Renal cortex interstitium (tissue), 11 donors: ENCODE results near the gene TRIB2. TPM values are rescaled to one million over a fixed set of nuclear protein-coding genes. Genes with fewer than 3 reads are reported as not detected.
A peak's percentile ranks its signal among the peaks of the same experiment; 100 is the strongest.

Experiments
- DNase-seq, 11 donors: peaks; one replicate each; pipeline ENCODE4 v3.0.0-alpha.2; 2013; ENCODE audit warnings: low read depth in 9 of 11, low spot score in 4 of 11; ENCODE audit errors: extremely low read depth in 1 of 11
- polyA plus RNA-seq, 3 donors: library from polyadenylated mRNA; unstranded; fragments of 120-200 nt; gene quantifications; one replicate each; pipeline ENCODE4 v1.2.1, GENCODE V29; 2013; ENCODE audit not compliant: insufficient read length in 3 of 3

The TRIB2 gene
- polyA plus RNA-seq, 3 donors: 175 to 234 (median 198) TPM

- no peak for DNase-seq
These were observed 47.5 kb downstream of the TRIB2 start for GRCh38 chr2:12764075-12764730.

- no peak for DNase-seq
These were observed 48.3 kb downstream of the TRIB2 start for GRCh38 chr2:12764849-12765605.

DNA sequence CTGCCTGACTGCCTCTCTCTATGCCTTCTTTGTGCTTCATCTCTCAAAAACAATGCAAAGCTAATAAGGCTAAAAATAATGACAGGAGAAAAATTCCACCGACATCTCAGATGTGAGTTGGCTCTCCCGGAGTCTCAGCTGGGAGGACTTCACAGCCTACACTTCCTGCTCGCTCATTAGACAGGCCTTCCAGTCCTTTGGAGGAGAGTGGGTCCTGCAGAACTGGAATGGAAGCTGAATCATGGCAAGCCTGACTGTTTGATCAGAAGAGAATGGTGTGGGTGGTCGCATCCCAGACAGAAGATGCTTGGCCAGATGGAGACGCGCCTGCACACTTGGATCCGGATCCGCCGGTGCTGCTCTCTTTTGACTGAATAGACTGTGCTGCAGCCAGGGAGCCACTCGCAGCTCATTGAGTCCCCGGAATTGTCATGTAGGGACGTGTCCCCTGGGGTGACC is 49.7 kb downstream of the TRIB2 start:
- no peak for DNase-seq

- no peak for DNase-seq
These were observed 50.8 kb downstream of the TRIB2 start for GRCh38 chr2:12767541-12767940.

DNA sequence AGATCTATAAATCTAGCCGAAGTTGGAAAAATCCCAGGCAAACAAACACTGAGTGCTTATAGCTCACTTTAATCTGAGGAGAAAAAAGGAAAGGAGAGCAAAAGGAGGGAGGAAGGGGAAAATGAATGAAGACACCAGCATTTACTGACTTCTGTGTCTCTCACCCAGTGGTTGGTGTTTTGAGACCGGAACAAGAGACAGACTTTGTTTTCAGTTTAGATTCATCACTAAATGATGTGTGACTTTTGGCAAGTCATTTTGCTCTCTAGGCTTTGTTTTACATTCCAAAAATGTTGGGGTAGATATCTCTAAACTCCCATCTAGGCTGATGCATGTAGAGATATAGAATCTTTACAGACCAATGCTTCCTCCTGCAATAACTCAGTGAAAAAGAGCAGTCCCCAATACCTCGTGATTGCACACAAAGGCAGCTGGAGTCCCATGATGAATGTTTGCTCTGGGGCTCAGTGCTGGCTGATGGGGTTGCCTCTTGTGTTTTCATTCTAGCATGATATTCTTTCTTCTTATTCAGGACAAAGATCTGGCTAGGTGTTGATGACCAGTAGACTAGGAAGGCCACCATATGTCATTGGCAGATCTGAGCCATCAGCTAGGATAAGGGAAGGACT is 51.4 kb downstream of the TRIB2 start:
- no peak for DNase-seq

DNA sequence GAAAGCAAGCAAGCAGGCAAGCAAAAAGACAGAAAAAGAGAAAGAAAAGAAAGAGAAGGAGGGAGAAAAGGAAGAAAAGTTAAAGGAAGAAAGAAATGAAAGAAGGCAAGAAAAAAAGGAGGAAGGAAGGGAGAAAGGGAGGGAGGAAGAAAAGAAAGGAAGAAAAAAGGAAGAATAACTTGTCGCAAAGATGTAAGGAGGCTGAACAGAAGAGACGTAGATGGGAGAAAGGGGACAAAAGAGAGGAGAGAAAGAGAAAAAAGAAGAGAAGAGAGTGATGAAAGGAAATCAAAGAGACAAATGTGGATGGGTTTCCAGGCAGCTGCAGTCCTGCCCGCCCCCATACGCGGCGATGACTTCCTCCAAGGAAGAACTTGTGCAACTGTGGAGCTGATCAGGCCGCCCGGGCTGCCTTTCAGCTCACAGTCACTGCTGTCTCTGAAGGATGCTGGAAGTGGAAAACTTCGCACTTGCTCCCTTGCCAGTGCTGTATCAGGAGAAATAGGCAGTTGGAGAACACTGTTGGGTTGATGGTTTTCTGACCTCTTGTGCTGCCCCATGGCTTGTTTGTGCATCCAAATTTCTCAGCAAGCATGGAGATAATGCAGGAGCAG is 52.9 kb downstream of the TRIB2 start:
- no peak for DNase-seq

DNA sequence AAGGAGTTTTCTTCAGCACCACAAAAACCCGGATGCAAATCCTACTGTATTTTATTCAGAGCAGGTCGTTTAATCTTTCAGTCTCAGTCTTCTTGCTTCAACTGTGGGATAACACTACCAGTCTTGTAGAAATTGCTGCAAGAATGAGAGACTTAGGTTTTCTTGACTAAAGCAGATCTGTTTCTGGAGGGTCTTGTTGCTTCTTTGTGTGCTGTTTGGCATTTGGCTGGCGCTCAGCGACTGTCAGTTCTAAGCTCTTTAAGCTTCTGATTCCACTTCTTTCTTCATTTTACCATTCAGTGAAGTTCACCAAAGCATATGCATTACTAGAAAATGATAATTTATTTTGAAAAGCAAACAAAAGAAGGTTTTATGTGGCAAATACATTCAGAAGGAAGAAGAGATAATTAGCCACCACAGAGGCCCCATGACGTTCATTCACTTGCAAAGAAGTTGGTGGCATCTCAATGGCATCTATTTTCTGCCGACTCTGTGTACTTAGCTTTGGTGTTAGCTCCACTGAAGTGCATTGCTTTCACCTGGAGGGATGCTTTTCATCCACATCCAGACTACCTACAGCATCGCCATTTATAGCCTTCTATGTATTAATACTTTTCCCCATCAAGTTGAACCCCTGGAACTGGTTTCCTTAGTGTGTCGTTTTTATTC is 53.7 kb downstream of the TRIB2 start:
- no peak for DNase-seq

DNA sequence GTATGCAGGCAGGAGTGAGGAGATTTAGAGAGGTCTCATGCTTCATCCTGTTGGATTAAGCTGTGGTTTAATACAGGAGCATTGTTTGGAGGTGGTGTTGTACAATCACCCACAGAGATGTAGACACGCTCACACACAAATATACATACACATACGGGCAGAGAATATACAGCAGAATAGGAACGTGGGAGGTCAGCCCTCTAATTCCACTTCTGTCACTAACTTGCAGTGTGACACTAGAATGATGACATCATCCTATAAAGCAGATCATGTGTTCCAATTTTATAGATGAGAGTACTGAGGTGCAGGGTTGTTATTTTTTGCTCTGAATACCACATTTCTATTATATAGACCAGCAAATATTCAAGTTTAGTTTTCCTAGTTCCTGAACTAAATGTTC is 54.4 kb downstream of the TRIB2 start:
- no peak for DNase-seq

DNA sequence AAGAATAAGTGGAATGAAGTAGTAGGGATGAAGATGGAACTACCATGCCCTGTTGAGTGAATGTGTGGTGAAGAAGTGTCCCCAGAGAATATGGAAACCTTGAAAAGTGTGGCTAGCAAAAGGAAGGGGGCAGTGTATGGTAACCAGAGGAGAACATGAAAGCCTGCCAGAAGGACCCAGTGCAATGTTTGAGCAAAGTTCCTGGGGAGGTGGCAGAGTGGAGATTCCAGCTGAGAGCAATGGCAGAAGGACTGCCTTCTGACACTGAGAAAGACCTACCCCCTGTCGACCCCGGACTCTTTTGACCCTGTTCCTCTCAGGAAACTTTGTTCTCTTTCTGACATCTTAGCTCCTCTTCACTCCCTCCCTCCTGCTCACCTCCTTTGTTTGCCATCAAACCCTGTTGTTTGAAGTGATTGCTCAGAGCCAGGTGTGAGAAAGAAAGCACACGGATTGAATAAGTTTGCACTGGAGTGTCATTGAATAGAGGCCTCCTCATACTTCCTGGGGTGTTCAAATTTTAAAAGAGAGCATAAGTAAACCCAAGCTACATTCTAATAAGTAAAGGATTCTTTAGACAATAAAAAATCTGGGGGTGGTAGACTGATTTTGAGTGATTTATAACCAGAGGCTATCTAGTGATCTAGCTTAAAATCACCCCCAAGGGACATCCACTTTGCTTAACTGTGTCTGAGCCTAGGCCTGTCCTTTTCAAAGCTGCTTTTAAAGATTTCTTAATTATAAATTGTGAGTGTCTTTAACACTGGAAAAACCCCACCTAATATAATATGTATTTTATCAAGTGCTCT is 57.1 kb downstream of the TRIB2 start:
- peak in 1 of 11 donors; percentile 32 for DNase-seq

DNA sequence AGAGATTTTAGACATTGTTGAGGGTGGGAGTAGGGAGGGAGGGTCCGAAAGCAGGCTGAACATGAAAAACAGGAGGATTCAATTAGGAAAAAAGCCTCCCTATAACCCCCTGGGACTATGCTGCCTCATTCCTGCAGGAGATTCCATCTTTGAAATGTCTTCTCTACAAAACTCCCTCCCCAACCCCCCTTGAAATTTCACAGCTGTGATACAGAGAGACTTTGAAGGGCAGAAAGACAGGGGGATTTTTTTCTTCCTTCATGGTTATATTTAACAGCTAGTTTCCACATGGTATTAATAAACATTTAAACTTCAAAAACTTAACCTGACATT is 57.6 kb downstream of the TRIB2 start:
- DNase-seq: peak in 9 of 11 donors; percentile 49 to 87 (median 72)

DNA sequence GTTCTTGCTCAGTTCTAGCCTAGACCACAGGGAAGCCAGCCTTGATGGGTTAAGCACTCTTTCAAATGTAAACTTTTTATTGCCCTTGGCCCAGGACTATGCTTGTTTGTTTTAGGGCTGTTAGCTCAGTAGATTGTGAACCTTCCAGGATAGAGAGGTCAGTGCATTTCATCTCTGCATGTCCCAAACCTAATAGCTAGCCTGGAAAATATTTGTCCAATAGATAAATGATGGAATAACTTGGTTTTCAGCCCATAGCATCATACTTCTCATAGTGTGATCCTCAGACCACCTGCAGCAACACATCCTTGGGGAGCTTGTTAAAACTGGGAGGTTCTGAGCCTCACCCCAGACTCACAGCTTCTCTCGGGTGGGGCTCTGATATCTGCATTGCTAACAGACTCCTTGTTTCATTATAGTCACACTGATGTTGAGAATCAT is 59.8 kb downstream of the TRIB2 start:
- DNase-seq: no peak

- peak in 2 of 11 donors; percentile 40 to 46 for DNase-seq
These were observed 61.6 kb downstream of the TRIB2 start for GRCh38 chr2:12778369-12778768.

- peak in 1 of 11 donors; percentile 25 for DNase-seq
These were observed 62.3 kb downstream of the TRIB2 start for GRCh38 chr2:12778811-12779579.

DNA sequence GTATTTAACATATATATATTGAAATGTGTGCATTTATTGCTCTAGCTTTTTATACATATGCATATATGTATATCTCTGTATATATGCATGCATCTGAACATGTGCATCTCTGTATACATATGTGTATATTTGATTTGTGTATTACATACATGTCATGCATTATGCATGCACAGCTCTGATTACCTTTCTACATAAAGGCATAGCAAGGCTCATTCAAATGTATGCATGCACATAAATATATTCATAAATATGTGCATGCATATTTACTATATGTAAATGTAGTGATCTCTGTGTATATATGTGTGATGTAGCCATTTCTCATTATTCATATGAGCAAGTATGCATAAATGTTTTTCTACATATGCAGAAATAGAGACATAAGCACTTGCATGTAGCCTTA is 64.6 kb downstream of the TRIB2 start:
- DNase-seq: no peak

DNA sequence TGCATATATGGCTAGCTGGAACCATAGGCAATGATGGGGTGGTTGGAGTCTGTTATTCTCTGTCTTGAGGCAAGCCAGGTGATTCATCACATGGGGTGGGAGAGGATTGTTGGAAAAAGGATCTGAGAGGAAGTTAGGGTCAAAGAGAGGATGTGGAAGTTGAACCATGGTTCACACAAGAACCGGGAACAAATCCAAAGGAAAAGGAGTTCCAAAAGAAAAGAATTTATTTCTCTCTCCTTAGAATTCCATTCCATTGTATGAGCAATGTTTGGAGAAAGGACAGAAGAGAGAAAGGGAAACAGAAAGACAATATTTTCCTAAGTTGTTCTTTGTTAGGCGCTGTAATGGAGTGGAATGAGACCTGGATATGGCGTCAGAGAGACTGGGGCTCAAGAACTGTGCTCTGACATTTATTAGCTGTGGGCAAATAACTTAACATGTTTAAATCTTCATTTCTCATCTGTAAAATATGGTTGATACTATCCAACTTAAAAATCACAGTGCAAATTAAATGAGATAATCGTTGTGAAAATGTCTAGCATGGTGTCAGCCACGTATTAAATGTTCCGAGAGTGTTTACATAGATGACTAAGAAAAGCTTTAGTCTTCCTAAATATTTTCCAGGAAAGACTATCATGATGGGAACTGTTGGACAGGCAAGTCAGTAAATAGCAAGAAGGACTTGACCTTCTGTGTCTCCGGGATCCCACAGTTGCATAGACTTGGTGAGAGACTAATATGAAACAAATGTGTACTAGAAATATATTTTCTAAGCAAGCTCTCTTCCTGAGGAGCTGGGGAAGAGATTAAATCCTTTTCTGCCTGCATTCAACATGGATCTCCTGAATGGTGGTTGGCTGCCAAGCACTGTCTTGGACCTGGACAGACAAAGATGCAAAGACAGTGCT is 71.4 kb downstream of the TRIB2 start:
- DNase-seq: no peak

DNA sequence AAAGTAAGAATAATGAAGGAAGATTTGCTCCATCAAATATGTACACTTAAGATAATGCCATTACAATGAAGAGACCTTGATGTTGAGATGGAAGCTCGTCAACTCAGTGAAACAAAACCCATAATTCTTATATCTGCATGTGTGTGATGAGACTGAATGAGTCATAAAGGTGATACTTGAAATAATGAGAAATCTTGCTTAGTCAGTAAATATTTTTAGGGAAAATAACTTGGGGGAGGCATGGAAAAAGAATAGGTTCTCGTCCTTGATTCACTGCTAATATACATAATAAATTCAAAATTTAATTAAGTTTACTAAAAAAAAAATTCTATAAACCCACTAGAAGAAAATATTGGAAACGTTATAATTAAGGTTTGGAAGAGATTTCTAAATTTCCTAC is 75.2 kb downstream of the TRIB2 start:
- no peak for DNase-seq
